ENCODE data around the gene SARDH.
"Not testable (repeated sequence)": the region's sequence is repeated elsewhere in the genome, so short reads cannot be mapped to it uniquely, and the experiment has no call there.

SARDH gene

DNA sequence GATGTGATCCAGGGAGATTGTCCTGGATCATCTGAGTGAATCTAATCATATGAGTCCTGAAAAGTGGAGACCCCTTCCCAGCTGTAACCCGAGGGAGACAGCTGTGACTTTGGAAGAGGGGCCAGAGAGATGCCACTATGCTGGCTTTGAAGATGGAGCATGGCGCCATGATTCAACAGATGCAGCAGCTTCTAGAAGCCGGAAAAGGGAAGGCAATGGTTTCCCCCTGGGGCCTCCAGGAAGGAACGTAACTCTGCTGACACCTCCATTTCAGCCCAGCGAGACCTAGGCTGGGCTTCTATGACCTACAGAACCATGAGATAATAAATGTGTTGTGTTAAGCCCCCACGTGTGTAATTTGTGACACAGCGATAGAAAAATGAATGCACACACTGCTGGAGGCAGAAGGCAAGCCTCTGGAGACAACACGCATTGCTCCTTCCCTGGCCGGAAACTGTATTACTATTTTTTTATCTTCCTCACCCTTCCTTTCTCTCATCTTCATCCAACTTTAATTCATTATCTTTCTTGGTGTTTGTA is 16.6 kb upstream of the SARDH start:
- DNase-seq: no peak

GRCh38 chr9:133754187-133754586 is 16.0 kb upstream of the SARDH start:
- no peak for DNase-seq

GRCh38 chr9:133752739-133753446 is 14.7 kb upstream of the SARDH start:
- no peak for DNase-seq

GRCh38 chr9:133750982-133751649 is 13.0 kb upstream of the SARDH start:
- DNase-seq: no peak

DNA sequence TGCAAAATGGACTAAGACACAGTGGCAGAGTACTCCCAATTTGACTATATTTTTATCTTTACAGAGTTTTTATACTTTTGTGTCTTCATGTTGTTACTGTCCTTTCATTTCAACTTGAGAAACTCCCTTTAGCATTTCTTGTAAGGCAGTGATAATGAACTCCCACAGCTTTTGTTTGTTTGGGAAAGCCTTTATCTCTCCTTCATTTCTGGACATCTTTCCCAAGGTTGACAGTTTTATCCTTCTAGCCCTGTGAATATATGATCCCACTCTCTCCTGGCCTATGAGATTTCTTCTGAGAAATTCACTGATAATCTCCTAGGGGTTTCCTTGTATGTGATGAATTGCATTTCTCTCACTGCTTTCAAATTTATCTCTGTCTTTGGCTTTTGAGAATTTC is 9.2 kb upstream of the SARDH start:
- no peak for DNase-seq

DNA sequence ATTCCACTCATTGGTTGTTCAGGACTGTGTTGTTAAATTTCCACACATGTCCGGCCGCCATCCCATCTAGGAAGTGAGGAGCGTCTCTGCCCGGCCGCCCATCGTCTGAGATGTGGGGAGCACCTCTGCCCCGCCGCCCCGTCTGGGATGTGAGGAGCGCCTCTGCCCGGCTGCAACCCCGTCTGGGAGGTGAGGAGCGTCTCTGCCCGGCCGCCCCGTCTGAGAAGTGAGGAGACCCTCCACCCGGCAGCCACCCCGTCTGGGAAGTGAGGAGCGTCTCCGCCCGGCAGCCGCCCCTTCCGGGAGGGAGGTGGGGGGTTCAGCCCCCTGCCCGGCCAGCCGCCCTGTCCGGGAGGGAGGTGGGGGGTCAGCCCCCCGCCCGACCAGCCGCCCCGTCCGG is 6.4 kb upstream of the SARDH start:
- DNase-seq: not testable (repeated sequence)

- DNase-seq: peak; percentile 98
Observed at GRCh38 chr9:133742849-133743444, 4.8 kb upstream of the SARDH start.

DNA sequence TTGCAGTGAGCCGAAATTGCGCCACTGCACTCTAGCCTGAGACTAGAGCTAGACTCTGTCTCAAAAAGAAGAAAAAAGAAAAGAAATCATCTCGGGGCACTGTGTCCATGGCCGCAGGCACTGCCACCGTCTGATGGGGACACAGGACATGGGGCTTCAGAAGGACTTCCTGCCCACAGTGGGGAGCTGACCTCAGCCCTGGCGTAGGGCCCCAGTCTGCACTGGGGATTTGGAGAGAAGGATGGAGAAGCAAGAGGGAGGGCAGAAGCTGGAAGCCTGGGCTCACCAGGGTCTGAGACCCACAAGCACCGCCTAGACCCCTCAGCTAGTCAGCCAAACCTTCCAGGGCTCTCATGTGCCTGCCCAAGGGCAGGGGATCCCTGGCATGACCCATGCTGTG is 4.1 kb upstream of the SARDH start:
- DNase-seq: no peak

DNA sequence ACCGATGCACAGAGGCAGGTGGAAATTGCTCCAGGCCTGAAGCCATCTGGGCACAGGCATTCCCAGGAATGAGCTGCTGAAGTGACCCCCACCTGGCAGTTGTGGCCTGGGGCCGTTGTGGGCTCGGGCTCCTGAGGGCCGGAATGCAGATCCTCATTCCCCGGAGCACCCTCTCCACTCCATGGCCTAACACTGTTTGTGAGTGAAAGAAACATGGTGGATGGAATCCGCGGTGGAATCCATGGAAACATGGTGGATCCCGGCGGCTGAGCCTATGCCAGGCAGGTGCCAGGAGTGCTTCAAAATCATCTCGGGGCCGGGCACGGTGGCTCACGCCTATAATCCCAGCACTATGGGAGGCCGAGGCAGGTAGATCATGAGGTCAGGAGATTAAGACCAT is 3.6 kb upstream of the SARDH start:
- DNase-seq: no peak

GRCh38 chr9:133740911-133741310 is 2.8 kb upstream of the SARDH start:
- DNase-seq: no peak

DNA sequence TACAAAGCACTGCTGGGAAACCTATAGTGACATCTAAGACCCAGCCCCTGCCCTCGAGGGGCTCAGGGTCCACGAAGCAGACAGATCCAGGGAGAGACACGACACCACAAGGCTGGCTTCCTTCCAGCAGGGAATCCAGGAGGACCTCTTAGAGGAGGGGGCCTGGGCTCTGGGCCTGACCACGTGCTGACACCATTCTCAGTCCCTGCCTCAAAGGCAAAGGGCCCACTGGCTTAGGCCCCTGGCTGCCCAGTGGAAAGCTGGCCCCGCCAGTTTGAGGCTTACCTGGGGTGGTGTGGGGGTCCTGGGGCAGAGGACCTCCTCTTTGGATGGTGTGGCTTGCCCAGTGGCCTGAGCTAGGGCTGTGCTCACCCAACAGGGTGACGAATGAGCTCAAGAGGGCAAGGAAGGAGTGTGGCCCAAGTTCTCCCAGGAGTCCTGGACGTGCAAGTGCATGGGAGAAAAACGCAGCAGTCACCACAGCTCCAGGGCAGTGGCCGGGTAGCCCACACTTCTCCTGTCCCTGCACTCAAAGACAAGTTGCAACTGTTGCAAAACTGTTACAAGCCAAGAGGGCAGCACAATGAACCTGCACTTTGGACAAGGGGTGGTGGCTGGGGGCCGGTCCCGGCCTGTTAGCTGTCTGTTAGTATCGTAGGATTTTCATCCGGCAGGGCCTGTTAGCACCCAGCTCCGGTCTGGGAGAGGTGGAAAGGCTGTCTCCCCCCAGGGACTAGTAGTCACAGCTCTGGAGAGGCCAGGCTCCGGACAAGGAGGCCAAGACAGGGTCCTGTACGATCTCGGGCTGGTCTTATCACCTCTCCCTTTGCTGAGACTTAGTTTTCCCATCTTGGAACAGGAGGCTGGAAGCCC is 1.5 kb upstream of the SARDH start:
- DNase-seq: no peak

GRCh38 chr9:133738640-133739225 is 581 bp upstream of the SARDH start:
- no peak for DNase-seq

DNA sequence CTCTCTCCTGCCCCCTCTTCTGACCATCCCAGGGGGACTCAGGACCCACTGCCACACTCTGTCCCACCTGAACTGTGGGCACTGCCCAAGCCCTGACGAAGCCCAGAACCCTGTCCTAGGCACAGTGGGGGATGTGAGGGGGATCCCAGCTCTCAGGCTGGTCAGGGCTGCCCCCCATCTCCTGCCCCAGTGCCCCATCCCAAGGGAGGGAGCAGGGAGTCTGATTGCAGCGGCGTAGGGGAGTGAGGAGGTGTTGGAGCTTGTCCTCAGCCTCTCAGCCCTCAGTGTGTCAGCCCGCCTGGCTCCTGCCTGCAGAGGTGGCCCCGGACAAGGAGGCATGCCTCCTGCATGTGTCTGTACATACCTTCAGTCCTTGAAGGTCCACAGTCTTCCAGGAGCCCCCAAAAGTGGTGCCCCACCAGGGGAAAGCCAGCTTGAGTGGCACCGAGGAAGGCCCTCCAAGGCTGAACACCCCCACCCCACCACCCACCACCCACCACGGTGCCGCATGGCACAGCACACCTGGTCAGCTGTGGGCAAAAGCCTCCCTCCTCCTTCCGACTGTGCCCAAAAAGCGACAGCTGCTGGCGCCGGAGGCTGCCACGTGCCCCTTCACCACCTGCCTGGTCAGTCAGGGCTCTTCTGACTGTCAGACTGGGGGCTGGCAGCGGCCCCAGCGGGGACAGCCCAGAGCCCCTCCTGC is 930 bp downstream of the SARDH start:
- no peak for DNase-seq

- DNase-seq: no peak
Observed at GRCh38 chr9:133735931-133736330, 2.2 kb downstream of the SARDH start.

- no peak for DNase-seq
Observed at GRCh38 chr9:133735415-133735775, 2.8 kb downstream of the SARDH start.

DNA sequence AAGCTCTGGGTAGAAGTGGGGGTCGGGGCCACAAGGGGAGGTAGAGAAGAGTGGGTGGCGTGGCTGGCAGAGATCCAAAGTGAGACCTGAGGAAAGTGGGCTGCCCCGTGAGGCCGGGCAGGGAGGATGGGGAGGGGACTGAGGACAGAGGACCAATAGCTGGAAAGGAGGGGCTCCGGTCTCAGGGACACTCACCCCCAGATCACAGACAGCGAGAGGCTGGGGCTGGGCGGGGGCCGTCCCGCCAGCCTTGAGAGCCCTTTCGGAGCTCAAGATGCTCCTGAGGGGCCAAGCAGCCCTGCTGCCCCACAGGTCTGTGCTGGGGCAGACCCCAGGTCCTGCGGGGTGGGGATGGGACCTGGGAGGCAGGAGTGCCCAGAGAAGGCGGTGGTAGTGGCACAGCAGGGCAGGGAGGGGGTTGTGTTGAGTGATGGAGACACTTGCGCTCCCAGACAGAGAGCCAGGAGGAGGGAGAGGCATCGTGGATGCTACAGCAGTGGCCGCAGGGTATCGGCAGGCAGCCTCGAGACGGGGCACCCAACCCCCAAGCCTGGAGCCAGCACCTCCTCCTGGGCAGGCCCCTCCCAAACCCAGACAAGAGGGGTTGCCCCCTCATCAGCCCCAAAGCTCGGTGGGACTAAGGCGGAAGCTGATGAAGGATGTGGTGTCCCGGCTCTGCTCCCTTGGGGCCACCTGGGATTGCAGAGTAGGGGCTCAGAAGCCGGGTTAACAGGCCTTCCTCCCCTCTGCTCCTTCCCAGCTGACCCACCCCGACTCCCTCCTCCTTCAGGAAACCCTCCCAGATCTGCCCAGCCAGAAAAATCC is 3.4 kb downstream of the SARDH start:
- DNase-seq: no peak

- no peak for DNase-seq
Observed at GRCh38 chr9:133733796-133734533, 4.2 kb downstream of the SARDH start.

DNA sequence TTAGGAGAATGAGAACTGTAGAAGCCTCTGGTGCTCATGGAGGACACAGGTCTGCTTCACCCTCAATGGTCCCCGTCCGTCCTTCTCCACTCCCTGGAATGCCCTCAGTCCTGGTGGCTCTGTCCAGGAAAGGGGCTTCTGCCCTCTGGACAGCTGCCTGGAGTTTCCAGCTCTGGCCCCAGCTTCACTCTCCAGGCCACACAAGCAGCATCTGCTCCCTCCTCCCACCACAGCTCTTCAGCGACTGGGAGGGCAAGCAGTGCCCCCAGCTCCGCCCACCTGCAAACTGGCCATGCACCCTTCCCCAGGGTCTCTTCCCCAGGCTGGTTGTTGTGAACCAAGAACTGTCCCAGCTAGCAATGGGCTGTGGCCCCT is 4.7 kb downstream of the SARDH start:
- DNase-seq: no peak

DNA sequence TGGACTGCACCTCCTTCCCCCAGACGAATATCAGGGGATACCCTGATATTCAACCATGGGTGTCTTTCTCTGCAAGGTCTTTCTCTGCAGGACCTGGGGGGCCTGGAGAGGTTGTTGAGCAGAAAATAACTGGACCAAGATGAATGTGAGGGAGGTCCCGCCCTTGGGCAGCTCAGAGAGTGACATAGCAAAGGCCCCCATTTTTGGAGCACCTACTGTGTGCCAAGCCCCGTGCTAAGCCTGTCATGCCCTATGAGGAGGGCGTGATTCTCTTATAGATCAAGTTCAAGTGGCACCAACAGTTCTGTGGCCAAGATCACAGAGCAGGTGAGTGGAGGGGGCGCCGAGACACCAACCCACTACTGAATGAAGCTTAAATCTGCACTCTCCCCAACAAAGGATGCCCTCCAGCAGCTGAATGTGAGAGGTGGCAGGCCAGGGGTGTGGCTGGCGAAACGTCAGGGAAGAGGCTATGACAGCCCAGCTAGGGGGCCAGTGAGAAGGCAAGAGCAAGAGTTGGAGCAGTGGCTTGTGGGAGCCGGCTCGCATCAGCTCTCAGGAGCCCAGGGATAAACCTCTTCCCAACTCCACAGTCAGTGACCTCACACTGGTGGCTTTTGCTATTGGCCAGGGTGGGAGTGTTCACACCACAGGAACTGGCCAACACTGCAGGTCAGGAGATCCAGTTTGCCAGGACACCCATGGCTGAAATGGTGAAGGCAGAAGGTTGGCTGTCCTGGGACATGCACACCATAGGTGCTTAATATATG is 5.3 kb downstream of the SARDH start:
- DNase-seq: no peak
